Measurements from ENCODE around the gene PLEKHF1. TPM values are rescaled to one million over a fixed set of nuclear protein-coding genes. Genes with fewer than 3 reads are reported as not detected.
A peak's percentile ranks its signal among the peaks of the same experiment; 100 is the strongest.

PLEKHF1 gene
- total RNA-seq, 4 donors from 2014 or later, result 13.1 to 18.1 (median 17.2) TPM

DNA sequence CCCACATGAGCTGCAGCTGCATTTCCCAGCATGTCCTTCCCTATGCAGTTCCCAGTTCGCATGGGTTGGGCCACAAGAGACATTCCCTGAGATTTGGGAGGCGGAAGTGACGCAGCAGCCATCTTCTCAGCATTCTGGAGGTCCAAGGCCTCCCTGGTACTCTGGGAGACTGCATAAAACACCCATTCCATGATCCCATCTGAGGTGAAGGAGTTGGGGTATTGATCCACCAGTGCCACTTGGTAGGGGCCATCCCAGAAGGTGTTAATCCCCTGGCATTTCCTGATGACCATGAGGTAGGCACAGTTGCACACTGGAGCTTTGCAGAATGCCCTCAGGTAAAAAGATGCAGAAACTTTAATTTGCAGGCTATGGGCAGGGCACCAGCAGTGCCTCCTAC is 33.8 kb upstream of the PLEKHF1 start:
- no peak for TF ChIP-seq POLR2A (IDR thresholded peaks at IDR 0.05)
- TF ChIP-seq, protein P1, sequence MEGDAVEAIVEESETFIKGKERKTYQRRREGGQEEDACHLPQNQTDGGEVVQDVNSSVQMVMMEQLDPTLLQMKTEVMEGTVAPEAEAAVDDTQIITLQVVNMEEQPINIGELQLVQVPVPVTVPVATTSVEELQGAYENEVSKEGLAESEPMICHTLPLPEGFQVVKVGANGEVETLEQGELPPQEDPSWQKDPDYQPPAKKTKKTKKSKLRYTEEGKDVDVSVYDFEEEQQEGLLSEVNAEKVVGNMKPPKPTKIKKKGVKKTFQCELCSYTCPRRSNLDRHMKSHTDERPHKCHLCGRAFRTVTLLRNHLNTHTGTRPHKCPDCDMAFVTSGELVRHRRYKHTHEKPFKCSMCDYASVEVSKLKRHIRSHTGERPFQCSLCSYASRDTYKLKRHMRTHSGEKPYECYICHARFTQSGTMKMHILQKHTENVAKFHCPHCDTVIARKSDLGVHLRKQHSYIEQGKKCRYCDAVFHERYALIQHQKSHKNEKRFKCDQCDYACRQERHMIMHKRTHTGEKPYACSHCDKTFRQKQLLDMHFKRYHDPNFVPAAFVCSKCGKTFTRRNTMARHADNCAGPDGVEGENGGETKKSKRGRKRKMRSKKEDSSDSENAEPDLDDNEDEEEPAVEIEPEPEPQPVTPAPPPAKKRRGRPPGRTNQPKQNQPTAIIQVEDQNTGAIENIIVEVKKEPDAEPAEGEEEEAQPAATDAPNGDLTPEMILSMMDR (IDR thresholded peaks at IDR 0.05), result no peak
- WGBS, 2 donors, result 88 to 100% methylated on average over 3 of the region's 3 CpGs
- intact Hi-C loops (cut with DNase I; ENCODE audit: low total_unique reads), result no loop called here
- peak in 1 of 2 donors; percentile 59 for DNase-seq (ENCODE audit: low spot score in 2 of 2)
- no peak overlapping the region for H3K4me3 ChIP-seq (ENCODE audit: low read depth, poor library complexity, severe bottlenecking)

DNA sequence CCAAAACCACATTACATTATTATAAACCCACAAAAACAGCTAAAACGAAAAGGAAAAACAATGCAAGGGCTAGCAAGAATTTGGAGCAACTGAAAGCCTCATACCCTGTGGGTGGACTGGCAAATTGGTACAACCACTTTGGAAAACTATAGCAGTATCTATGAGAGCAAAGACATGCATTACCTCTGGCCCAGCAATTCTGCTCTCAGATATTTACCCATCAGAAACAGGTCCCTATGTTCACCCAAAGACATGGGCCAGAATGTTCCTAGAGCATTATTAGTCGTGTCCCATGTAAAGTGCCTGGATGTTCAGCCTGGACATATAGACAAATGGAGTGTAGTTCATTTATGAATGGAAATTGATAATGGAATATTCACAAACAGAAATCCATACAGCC is 31.3 kb upstream of the PLEKHF1 start:
- DNase-seq (ENCODE audit: low spot score in 2 of 2), result no peak
- intact Hi-C loops (cut with DNase I; ENCODE audit: low total_unique reads), result no loop called here
- no peak overlapping the region for H3K4me3 ChIP-seq (ENCODE audit: low read depth, poor library complexity, severe bottlenecking)
- no peak for TF ChIP-seq POLR2A (IDR thresholded peaks at IDR 0.05)
- TF ChIP-seq, protein P1 (IDR thresholded peaks at IDR 0.05), result no peak
- 76 to 89% methylated on average over 2 of the region's 2 CpGs for WGBS, 2 donors

DNA sequence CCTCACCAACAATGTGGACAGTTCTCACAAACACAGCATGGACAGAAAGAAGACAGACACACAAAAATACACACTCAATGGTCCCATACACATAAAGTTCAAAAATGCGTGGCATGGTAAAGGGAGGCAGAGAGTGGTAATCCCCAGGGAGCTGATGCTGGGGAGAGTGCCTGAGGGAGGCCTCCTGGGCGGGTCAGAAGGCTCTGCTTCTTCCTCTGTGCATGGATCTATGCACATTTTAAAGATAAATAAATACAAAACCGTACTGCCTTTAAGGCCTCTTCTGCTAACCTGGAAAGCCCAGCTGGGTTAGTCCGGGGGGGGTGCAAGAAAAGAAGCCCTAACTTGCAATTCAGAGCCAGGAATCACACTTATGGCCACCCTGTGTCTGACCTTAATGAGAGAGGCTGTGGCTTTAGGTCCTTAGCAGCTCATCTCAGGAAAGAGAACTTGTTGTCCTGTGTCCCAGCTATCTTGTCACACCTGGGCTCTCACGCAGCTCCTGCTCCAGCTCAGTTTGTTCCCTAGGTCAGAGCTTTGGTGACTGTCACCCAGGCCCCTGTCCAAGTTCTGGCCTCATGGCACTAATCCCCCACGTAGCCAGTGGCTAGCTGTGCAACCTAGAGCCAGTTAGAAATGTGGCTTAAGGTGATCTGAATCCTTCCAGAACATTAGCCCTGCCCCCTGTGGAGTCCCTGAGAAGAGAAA is 30.7 kb upstream of the PLEKHF1 start:
- DNase-seq (ENCODE audit: low spot score in 2 of 2), result no peak
- TF ChIP-seq, protein P1 (IDR thresholded peaks at IDR 0.05), result no peak
- TF ChIP-seq POLR2A (IDR thresholded peaks at IDR 0.05), result no peak
- H3K4me3 ChIP-seq (ENCODE audit: low read depth, poor library complexity, severe bottlenecking), result no peak overlapping the region
- WGBS, 2 donors, result 87 to 93% methylated on average over 6 of the region's 6 CpGs
- intact Hi-C loops (cut with DNase I; ENCODE audit: low total_unique reads), result no loop called here

DNA sequence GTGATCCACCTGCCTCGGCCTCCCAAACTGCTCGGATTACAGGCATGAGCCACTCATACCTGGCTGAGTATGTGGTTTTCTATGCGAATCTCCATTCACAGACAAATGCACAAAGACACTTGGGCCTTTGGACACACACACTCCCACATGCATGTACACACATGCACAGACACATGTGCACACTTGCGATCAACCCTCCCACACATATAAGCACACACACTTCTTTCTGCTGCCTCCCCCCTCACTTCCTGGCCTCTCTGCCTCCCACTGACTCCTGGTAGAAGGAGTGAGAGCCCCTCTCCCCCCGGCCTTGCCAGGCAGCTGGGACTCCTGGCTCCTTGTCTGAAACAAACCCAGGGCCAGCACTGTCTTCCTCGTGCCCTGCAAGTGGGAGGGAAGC is 29.3 kb upstream of the PLEKHF1 start:
- intact Hi-C loops (cut with DNase I; ENCODE audit: low total_unique reads), result no loop called here
- 78 to 79% methylated on average over 6 of the region's 6 CpGs for WGBS, 2 donors
- H3K4me3 ChIP-seq (ENCODE audit: low read depth, poor library complexity, severe bottlenecking), result no peak overlapping the region
- TF ChIP-seq, protein P1 (IDR thresholded peaks at IDR 0.05), result no peak
- no peak for TF ChIP-seq POLR2A (IDR thresholded peaks at IDR 0.05)
- no peak for DNase-seq (ENCODE audit: low spot score in 2 of 2)

DNA sequence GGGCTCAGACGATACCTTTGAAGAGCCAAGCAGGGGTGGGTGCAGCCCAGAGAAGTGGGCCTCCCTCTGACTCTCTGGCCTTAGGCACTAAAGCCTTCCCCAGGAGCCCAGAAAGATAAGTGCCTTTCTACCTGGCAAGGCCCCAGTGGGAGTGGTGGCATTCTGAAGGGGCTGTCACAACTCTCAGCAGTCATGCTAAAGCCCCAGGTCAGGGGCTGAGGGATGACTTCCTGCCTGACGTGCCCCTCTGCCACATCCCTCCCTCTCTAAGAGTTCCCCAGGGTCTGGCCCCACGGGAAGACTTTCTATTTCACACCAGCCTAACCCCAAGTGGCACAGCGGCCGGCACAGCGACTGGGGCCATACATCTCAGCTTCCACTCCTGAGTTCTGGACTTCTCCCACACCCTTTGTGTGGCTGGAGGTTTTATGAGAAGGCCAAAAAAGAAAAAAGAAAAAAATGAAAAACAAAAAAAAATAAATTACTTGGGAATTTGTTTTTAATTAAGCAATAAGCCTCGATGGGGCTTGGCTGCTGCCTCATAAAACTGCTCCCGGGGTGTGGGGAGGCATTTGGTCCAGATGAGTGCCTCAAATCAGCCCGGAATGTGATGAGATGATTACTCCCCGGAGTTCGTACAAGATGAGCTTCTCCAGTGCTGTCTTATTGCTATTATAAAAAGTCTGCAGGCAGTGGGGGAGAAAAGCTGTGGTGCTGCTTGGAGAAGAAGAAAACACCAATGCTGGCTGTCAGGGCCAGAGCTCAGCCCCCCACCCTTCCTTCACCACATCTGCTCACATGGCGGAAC is 28.5 kb upstream of the PLEKHF1 start:
- WGBS, 2 donors, result 49 to 55% methylated on average over 12 of the region's 12 CpGs
- TF ChIP-seq, protein P1 (IDR thresholded peaks at IDR 0.05), result no peak
- TF ChIP-seq POLR2A (IDR thresholded peaks at IDR 0.05), result no peak
- no peak overlapping the region for H3K4me3 ChIP-seq (ENCODE audit: low read depth, poor library complexity, severe bottlenecking)
- intact Hi-C loops (cut with DNase I; ENCODE audit: low total_unique reads), result no loop called here
- no peak for DNase-seq (ENCODE audit: low spot score in 2 of 2)

Measured in lower leg skin (tissue), 4 donors.